HG03066 (cell line): ENCODE measurements around the gene NEURL4.

Experiments
- ATAC-seq: cut with Tn5 transposase; IDR thresholded peaks from one replicate; pipeline ENCODE4 v1.9.1; 2021; ENCODE audit warnings: low read depth; ENCODE audit not compliant: unreplicated experiment

Gene NEURL4

DNA sequence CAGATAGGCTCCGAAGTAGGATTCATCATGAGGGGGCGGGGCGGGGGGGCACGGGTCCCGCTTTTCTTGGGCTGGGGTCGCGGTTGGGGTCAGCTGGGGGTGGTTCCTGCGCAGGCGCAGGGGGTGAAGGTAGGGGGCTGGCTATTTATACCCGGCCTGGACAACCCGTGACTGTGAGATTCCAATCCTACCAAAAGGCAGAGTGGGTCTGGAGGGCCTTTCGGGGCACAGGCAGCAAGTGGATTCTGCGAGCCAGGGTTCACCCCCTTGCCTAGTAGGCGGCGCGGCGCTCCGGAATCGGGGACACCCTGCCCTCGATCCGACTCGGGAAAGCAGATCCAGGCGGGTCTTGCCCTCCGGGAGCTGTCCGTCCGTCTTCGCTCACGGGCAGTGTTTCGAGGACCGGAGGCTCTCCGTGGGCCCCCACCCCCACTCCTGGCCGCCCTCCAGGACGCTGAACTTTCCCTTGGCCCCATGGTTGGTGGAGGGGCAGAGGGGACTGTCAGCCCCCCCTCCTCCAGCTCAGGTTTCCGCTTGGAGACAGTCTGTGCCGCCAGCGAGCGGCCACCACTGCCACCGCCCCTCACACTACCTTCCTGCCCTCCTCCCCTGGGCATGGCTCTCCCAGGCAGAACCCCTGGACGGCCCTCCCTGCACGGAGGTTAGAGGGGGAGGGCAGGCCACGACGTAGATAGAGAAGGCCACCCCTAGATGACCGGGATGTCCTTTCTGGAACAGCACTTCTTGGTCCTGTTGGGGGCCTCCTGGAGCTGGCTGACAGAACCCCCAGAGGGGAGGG, 47.0 kb downstream of the NEURL4 start:
- ATAC-seq = no peak

DNA sequence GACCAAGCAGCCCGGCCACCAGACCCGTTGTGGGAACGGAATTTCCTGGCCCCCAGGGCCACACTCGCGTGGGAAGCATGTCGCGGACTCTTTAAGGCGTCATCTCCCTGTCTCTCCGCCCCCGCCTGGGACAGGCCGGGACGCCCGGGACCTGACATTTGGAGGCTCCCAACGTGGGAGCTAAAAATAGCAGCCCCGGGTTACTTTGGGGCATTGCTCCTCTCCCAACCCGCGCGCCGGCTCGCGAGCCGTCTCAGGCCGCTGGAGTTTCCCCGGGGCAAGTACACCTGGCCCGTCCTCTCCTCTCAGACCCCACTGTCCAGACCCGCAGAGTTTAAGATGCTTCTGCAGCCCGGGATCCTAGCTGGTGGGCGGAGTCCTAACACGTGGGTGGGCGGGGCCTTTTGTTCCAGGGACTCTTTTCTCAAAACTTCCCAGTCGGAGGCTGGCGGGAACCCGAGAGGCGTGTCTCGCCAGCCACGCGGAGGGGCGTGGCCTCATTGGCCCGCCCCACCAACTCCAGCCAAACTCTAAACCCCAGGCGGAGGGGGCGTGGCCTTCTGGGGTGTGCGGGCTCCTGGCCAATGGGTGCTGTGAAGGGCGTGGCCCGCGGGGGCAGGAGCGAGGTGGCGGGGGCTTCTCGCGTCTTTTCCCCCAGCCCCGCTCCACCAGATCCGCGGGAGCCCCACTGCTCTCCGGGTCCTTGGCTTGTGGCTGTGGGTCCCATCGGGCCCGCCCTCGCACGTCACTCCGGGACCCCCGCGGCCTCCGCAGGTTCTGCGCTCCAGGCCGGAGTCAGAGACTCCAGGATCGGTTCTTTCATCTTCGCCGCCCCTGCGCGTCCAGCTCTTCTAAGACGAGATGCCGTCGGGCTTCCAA, 47.8 kb downstream of the NEURL4 start, which contains the start of gene SLC2A4:
SLC2A4 (plus strand) TSS at position 645 of the 879 bp plus-strand sequence; CDS start at position 862, 217 bp downstream.
- ATAC-seq = no peak

GRCh38 chr17:7280519-7281073, 48.5 kb downstream of the NEURL4 start:
- peak; percentile 59 for ATAC-seq

GRCh38 chr17:7279448-7279847, 49.7 kb downstream of the NEURL4 start:
- no peak for ATAC-seq

DNA sequence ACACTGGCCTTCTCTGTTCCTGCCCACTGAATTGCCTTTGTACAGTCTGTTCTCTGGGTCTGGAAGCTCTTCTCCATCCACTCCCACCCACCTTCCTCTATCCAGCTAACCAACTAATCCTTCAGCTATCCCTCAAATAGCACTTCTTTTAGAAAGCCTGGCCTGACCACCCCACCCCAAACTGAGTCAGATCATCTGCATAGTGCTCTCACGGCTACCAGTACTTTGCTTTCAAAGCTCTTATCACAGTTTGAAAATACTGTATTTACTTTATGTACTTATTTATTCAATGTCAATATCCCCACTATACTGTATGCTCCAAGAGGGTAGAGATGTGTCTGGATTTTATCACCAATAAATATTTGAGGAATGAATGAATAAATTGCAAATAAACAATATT, 62.4 kb downstream of the NEURL4 start:
- ATAC-seq = no peak
